ENCODE data around the gene EHD2. TPM values are rescaled to one million over a fixed set of nuclear protein-coding genes. Genes with fewer than 3 reads are reported as not detected.
A peak's percentile ranks its signal among the peaks of the same experiment; 100 is the strongest.

Gene EHD2
- total RNA-seq, 2 experiments from 2014 or later: 0.27 to 0.41 TPM

GRCh38 chr19:47694466-47695273 lies 18.6 kb upstream of the EHD2 start:
- H3K27me3 Mint-ChIP-seq (ENCODE audit: low read depth): no peaks in the 10 kb centered on the region
- CTCF ChIA-PET: interaction anchor here (0.6 to 1.2 kb wide), 2 partner anchors 171 to 258 kb away, joined by 3 read pairs; no protein-coding TSS in a partner anchor
- H3K27ac Mint-ChIP-seq: no peak overlapping the region
- peaks cover 7% of the 10 kb centered on the region for H3K4me1 Mint-ChIP-seq (ENCODE audit: low read depth)
- H3K36me3 Mint-ChIP-seq (ENCODE audit: low read depth): peaks cover 1% of the 10 kb centered on the region
- intact Hi-C loops (cut with micrococcal nuclease): loop anchor here (5.0 kb wide), 2 partner anchors 82 to 412 kb away; no protein-coding TSS in a partner anchor
- no peaks in the 10 kb centered on the region for H3K9me3 Mint-ChIP-seq
- H3K4me3 Mint-ChIP-seq: no peak overlapping the region
- no peak for DNase-seq

- H3K27ac Mint-ChIP-seq: no peak overlapping the region
- no peak overlapping the region for H3K4me3 Mint-ChIP-seq
- no peak for DNase-seq
- no peaks in the 10 kb centered on the region for H3K9me3 Mint-ChIP-seq
- peaks cover 4% of the 10 kb centered on the region for H3K4me1 Mint-ChIP-seq (ENCODE audit: low read depth)
- peaks cover 1% of the 10 kb centered on the region for H3K36me3 Mint-ChIP-seq (ENCODE audit: low read depth)
- intact Hi-C loops (cut with micrococcal nuclease): loop anchor here (5.0 kb wide), 2 partner anchors 83 to 413 kb away; no protein-coding TSS in a partner anchor
- no peaks in the 10 kb centered on the region for H3K27me3 Mint-ChIP-seq (ENCODE audit: low read depth)
- CTCF ChIA-PET: interaction anchor here (1.0 to 1.2 kb wide), 3 partner anchors 10 to 259 kb away, joined by 3 read pairs; no protein-coding TSS in a partner anchor
Measured at GRCh38 chr19:47695533-47696262, 17.5 kb upstream of the EHD2 start.

- H3K4me1 Mint-ChIP-seq (ENCODE audit: low read depth): peaks cover 2% of the 10 kb centered on the region
- DNase-seq: no peak
- no peak overlapping the region for H3K4me3 Mint-ChIP-seq
- no peaks in the 10 kb centered on the region for H3K36me3 Mint-ChIP-seq (ENCODE audit: low read depth)
- CTCF ChIA-PET: interaction anchor here (1.1 kb wide), 1 partner anchor 10 kb away, joined by 3 read pairs; no protein-coding TSS in a partner anchor
- no peak overlapping the region for H3K27ac Mint-ChIP-seq
- H3K9me3 Mint-ChIP-seq: no peaks in the 10 kb centered on the region
- intact Hi-C loops (cut with micrococcal nuclease): loop anchor here (5.0 kb wide), 2 partner anchors 84 to 414 kb away; no protein-coding TSS in a partner anchor
- no peaks in the 10 kb centered on the region for H3K27me3 Mint-ChIP-seq (ENCODE audit: low read depth)
Measured at GRCh38 chr19:47696635-47697034, 16.6 kb upstream of the EHD2 start.

- Mint-ChIP-seq H3K36me3 (ENCODE audit: low read depth) (peaks cover 2% of the 10 kb centered on the region), H3K27ac (no peak overlapping the region)
- CTCF ChIA-PET: interaction anchor here (0.7 to 2.6 kb wide), 4 partner anchors 10 to 270 kb away, joined by 3 to 13 read pairs (median 5); partner anchors contain the start of gene EHD2
Measured at GRCh38 chr19:47697863-47698609, 15.2 kb upstream of the EHD2 start.

GRCh38 chr19:47698631-47699359 lies 14.4 kb upstream of the EHD2 start:
- intact Hi-C loops (cut with micrococcal nuclease): loop anchor here (1.0 to 5.0 kb wide), 6 partner anchors 86 to 416 kb away; partner anchors contain the start of genes KPTN and NAPA
- H3K9me3 Mint-ChIP-seq: no peaks in the 10 kb centered on the region
- H3K27me3 Mint-ChIP-seq (ENCODE audit: low read depth): no peaks in the 10 kb centered on the region
- peaks cover 2% of the 10 kb centered on the region for H3K4me1 Mint-ChIP-seq (ENCODE audit: low read depth)
- no peak for DNase-seq
- CTCF ChIA-PET: interaction anchor here (0.7 to 2.6 kb wide), 11 partner anchors 8 to 265 kb away, joined by 3 to 13 read pairs (median 4); partner anchors contain the start of gene EHD2
- peaks cover 2% of the 10 kb centered on the region for H3K36me3 Mint-ChIP-seq (ENCODE audit: low read depth)
- no peak overlapping the region for H3K4me3 Mint-ChIP-seq
- H3K27ac Mint-ChIP-seq: no peak overlapping the region

More at GRCh38 chr19:47697863-47698609, 15.2 kb upstream of the EHD2 start:
- DNase-seq: peak; percentile 74
- H3K4me1 Mint-ChIP-seq (ENCODE audit: low read depth): peaks cover 2% of the 10 kb centered on the region
- H3K27me3 Mint-ChIP-seq (ENCODE audit: low read depth): no peaks in the 10 kb centered on the region
- no peak overlapping the region for H3K4me3 Mint-ChIP-seq
- intact Hi-C loops (cut with micrococcal nuclease): loop anchor here (1.0 to 5.0 kb wide), 6 partner anchors 86 to 416 kb away; partner anchors contain the start of genes KPTN and NAPA
- no peaks in the 10 kb centered on the region for H3K9me3 Mint-ChIP-seq

GRCh38 chr19:47699360-47699917 lies 13.8 kb upstream of the EHD2 start:
- peak; percentile 66 for DNase-seq
- CTCF ChIA-PET: interaction anchor here (0.6 to 2.6 kb wide), 15 partner anchors 8 to 271 kb away, joined by 3 to 13 read pairs (median 4); partner anchors contain the start of gene EHD2
- Mint-ChIP-seq H3K4me3 (no peak overlapping the region), H3K9me3 (no peaks in the 10 kb centered on the region), H3K36me3 (ENCODE audit: low read depth) (peaks cover 2% of the 10 kb centered on the region), H3K4me1 (ENCODE audit: low read depth) (peaks cover 2% of the 10 kb centered on the region), H3K27me3 (ENCODE audit: low read depth) (no peaks in the 10 kb centered on the region), H3K27ac (no peak overlapping the region)
- intact Hi-C loops (cut with micrococcal nuclease): loop anchor here (2.0 to 5.0 kb wide), 5 partner anchors 87 to 417 kb away; partner anchors contain the start of genes KPTN and NAPA

- intact Hi-C loops (cut with micrococcal nuclease): no loop called here
Measured at GRCh38 chr19:47700934-47701716, 12.1 kb upstream of the EHD2 start.

GRCh38 chr19:47701717-47702552 lies 11.3 kb upstream of the EHD2 start:
- DNase-seq: no peak
- no peak overlapping the region for H3K27ac Mint-ChIP-seq
- peaks cover 2% of the 10 kb centered on the region for H3K4me1 Mint-ChIP-seq (ENCODE audit: low read depth)
- CTCF ChIA-PET: interaction anchor here (2.5 kb wide), 1 partner anchor 265 kb away, joined by 6 read pairs; no protein-coding TSS in a partner anchor
- H3K4me3 Mint-ChIP-seq: no peak overlapping the region
- peaks cover 2% of the 10 kb centered on the region for H3K36me3 Mint-ChIP-seq (ENCODE audit: low read depth)
- H3K9me3 Mint-ChIP-seq: no peaks in the 10 kb centered on the region
- H3K27me3 Mint-ChIP-seq (ENCODE audit: low read depth): no peaks in the 10 kb centered on the region
- intact Hi-C loops (cut with micrococcal nuclease): no loop called here

More at GRCh38 chr19:47700934-47701716, 12.1 kb upstream of the EHD2 start:
- H3K36me3 Mint-ChIP-seq (ENCODE audit: low read depth): peaks cover 2% of the 10 kb centered on the region
- H3K27me3 Mint-ChIP-seq (ENCODE audit: low read depth): no peaks in the 10 kb centered on the region
- H3K4me1 Mint-ChIP-seq (ENCODE audit: low read depth): peaks cover 2% of the 10 kb centered on the region
- H3K9me3 Mint-ChIP-seq: no peaks in the 10 kb centered on the region
- H3K27ac Mint-ChIP-seq: no peak overlapping the region
- CTCF ChIA-PET: interaction anchor here (2.5 kb wide), 1 partner anchor 264 kb away, joined by 6 read pairs; no protein-coding TSS in a partner anchor
- no peak overlapping the region for H3K4me3 Mint-ChIP-seq
- DNase-seq: no peak

GRCh38 chr19:47702671-47703070 lies 10.6 kb upstream of the EHD2 start:
- H3K27me3 Mint-ChIP-seq (ENCODE audit: low read depth): no peaks in the 10 kb centered on the region
- no peak for DNase-seq
- H3K4me1 Mint-ChIP-seq (ENCODE audit: low read depth): peaks cover 5% of the 10 kb centered on the region
- no peak overlapping the region for H3K4me3 Mint-ChIP-seq
- H3K36me3 Mint-ChIP-seq (ENCODE audit: low read depth): peaks cover 2% of the 10 kb centered on the region
- H3K27ac Mint-ChIP-seq: no peak overlapping the region
- intact Hi-C loops (cut with micrococcal nuclease): no loop called here
- CTCF ChIA-PET: interaction anchor here (6.0 kb wide), 1 partner anchor 265 kb away, joined by 64 read pairs; no protein-coding TSS in a partner anchor
- H3K9me3 Mint-ChIP-seq: no peaks in the 10 kb centered on the region
